Mesenchymal stem cell (in vitro differentiated cells and primary cell): Measurements from ENCODE around the gene STX10.
A peak's percentile ranks its signal among the peaks of the same experiment; 100 is the strongest.

Experiments used
- DNase-seq: peaks from one replicate; pipeline ENCODE4 v3.0.0-alpha.2; 2013
- H2AFZ ChIP-seq: one replicate; pipeline ENCODE4 v1.6.1; 2013; ENCODE audit warnings: low read depth, mild to moderate bottlenecking, control low read depth, inconsistent platforms, low read length, moderate library complexity
- H2AK5ac ChIP-seq: 2 replicates; pipeline ENCODE4 v1.6.1; 2013; ENCODE audit warnings: low read length, moderate library complexity, mild to moderate bottlenecking, inconsistent platforms; ENCODE audit not compliant: severe bottlenecking
- H2BK120ac ChIP-seq: one replicate; pipeline ENCODE4 v1.6.1; 2013; ENCODE audit warnings: low read depth, mild to moderate bottlenecking, inconsistent platforms, low read length, moderate library complexity
- H2BK12ac ChIP-seq, 2 experiments: one replicate each; pipeline ENCODE4 v1.6.1; 2013; ENCODE audit warnings: inconsistent platforms in 2 of 2, low read length in 2 of 2, mild to moderate bottlenecking in 2 of 2, moderate library complexity in 2 of 2, control low read depth in 1 of 2
- H2BK15ac ChIP-seq: one replicate; pipeline ENCODE4 v1.6.1; 2013; ENCODE audit warnings: mild to moderate bottlenecking, low read depth, inconsistent platforms; ENCODE audit not compliant: poor library complexity, severe bottlenecking
- H2BK5ac ChIP-seq: 2 replicates; pipeline ENCODE4 v1.6.1; 2013; ENCODE audit warnings: low read depth, mild to moderate bottlenecking, low read length, control low read depth, inconsistent platforms; ENCODE audit not compliant: poor library complexity, severe bottlenecking
- H3K14ac ChIP-seq, 2 experiments: one replicate each; pipeline ENCODE4 v1.6.1; 2013; ENCODE audit warnings: inconsistent platforms in 2 of 2, low read length in 2 of 2, control low read depth in 1 of 2, mild to moderate bottlenecking in 1 of 2, moderate library complexity in 1 of 2
- H3K18ac ChIP-seq, 2 experiments: one replicate each; pipeline ENCODE4 v1.6.1; 2013; ENCODE audit warnings: inconsistent platforms in 2 of 2, low read length in 2 of 2, control low read depth in 1 of 2, low read depth in 1 of 2, mild to moderate bottlenecking in 1 of 2
- H3K23ac ChIP-seq, 2 experiments: one replicate each; pipeline ENCODE4 v1.6.1; 2013; ENCODE audit warnings: inconsistent platforms in 2 of 2, low read length in 2 of 2, mild to moderate bottlenecking in 2 of 2, moderate library complexity in 2 of 2, control low read depth in 1 of 2
- H3K27ac ChIP-seq: 2 replicates; pipeline ENCODE4 v1.5.1; 2013; ENCODE audit warnings: mild to moderate bottlenecking, moderate library complexity, low read length, control low read depth, inconsistent platforms; ENCODE audit not compliant: poor library complexity, severe bottlenecking
- H3K27me3 ChIP-seq, 2 experiments: 2 replicates each; pipeline versions ENCODE4 v1.6.1 to v1.7.0; 2013; ENCODE audit warnings: low read length in 2 of 2, mild to moderate bottlenecking in 2 of 2, moderate library complexity in 2 of 2, control low read depth in 1 of 2, inconsistent platforms in 1 of 2; ENCODE audit not compliant: control insufficient read depth in 1 of 2, insufficient read depth in 1 of 2
- H3K36me3 ChIP-seq, 2 experiments: 2 replicates each; pipeline versions ENCODE4 v1.6.1 to v1.7.0; 2013; ENCODE audit warnings: low read length in 2 of 2, control low read depth in 1 of 2, inconsistent platforms in 1 of 2, low read depth in 1 of 2, mild to moderate bottlenecking in 1 of 2; ENCODE audit not compliant: insufficient read depth in 2 of 2, control insufficient read depth in 1 of 2
- H3K4ac ChIP-seq, 2 experiments: one replicate each; pipeline ENCODE4 v1.6.1; 2013; ENCODE audit warnings: inconsistent platforms in 2 of 2, low read length in 2 of 2, mild to moderate bottlenecking in 2 of 2, moderate library complexity in 2 of 2, control low read depth in 1 of 2, low read depth in 1 of 2
- H3K4me1 ChIP-seq: 2 replicates; pipeline ENCODE4 v1.6.1; 2013; ENCODE audit warnings: low read depth, low read length, control low read depth; ENCODE audit not compliant: control insufficient read depth, insufficient read depth
- H3K4me2 ChIP-seq: 2 replicates; pipeline ENCODE4 v1.6.1; 2013; ENCODE audit warnings: low read length, mild to moderate bottlenecking, inconsistent platforms; ENCODE audit not compliant: poor library complexity, severe bottlenecking
- H3K4me3 ChIP-seq, 2 experiments: 2 replicates each; pipeline versions ENCODE4 v1.5.1 to v1.7.0; 2013; ENCODE audit warnings: low read length in 2 of 2, mild to moderate bottlenecking in 2 of 2, control low read depth in 1 of 2, low read depth in 1 of 2; ENCODE audit not compliant: insufficient read depth in 1 of 2
- H3K79me1 ChIP-seq: replicated peaks from 2 replicates; pipeline ENCODE4 v1.6.1; 2013; ENCODE audit warnings: mild to moderate bottlenecking, control low read depth, low read length, inconsistent platforms; ENCODE audit not compliant: poor library complexity, severe bottlenecking
- H3K9ac ChIP-seq: 2 replicates; pipeline ENCODE4 v1.7.0; 2013; ENCODE audit warnings: mild to moderate bottlenecking, low read length, moderate library complexity
- H3K9me3 ChIP-seq: 2 replicates; pipeline ENCODE4 v1.7.0; 2013; ENCODE audit warnings: mild to moderate bottlenecking, low read length; ENCODE audit not compliant: control insufficient read depth
- H4K8ac ChIP-seq: one replicate; pipeline ENCODE4 v1.6.1; 2013; ENCODE audit warnings: inconsistent platforms, mild to moderate bottlenecking, low read length, moderate library complexity
- H4K91ac ChIP-seq: one replicate; pipeline ENCODE4 v1.6.1; 2013; ENCODE audit warnings: mild to moderate bottlenecking, low read length, inconsistent platforms
- WGBS: methylation state at CpG from one replicate; pipeline ENCODE4 v1.1.7; 2013; ENCODE audit warnings: mixed read lengths; 5-methylcytosine and 5-hydroxymethylcytosine counted together

Gene STX10

GRCh38 chr19:13133241-13133870, 16.8 kb downstream of the STX10 start:
- Histone ChIP-seq H3K79me1 (peaks cover 38% of the 10 kb centered on the region), H4K91ac (no peak overlapping the region), H3K36me3 (peaks cover 45 to 68% of the 10 kb centered on the region in 2 experiments), H2AFZ (no peak overlapping the region), H2BK120ac (no peak overlapping the region), H2AK5ac (no peak overlapping the region), H3K23ac (no peak overlapping the region), H3K9me3 (no peaks in the 10 kb centered on the region), H3K4me3 (no peak overlapping the region), H4K8ac (no peak overlapping the region), H3K4ac (no peak overlapping the region), H3K14ac (no peak overlapping the region), H3K4me1 (peaks cover 13% of the 10 kb centered on the region), H3K4me2 (no peak overlapping the region), H3K27ac (no peak overlapping the region), H2BK12ac (no peak overlapping the region), H3K9ac (peak overlapping the region; percentile 49), H2BK15ac (no peak overlapping the region), H3K27me3 (no peaks in the 10 kb centered on the region), H2BK5ac (no peak overlapping the region), H3K18ac (no peak overlapping the region)
- no peak for DNase-seq
- WGBS, result 91% methylated on average over 12 of the region's 12 CpGs

DNA sequence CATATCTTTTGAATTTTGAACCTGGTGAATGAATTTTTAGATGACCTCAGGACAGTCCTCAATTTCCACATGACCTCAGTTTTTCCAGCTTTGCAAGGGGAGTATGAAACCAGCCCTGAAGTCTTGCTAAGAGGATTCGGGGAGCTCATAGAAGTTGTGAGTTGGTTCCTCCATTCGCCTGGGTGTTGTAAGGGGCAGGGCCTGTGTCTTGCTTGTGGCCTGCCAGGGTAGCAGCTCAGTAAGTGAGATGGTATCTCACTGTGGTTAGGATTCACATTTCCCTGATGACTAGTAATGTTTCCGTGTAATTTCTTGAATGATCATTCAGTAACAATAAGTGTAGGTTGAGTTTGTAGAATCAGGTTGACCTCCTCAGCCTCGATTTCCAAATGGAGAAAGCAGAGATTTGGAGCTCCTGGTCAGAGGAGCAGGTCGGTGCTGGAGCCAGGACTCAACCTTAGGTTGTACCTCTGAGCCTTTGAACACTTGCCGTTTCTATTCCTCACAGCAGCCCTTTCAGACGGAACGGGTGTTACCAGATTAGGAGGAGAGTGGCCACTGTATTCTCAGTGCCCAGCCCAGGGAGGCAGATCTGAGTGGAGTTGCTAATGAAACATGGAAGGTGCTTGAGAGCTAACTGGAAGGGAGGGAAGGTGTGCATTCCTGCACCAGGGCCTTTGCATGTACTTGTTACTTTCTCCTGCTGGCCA, 17.5 kb downstream of the STX10 start:
- no peaks in the 10 kb centered on the region for H3K9me3 ChIP-seq
- H2AK5ac ChIP-seq, result no peak overlapping the region
- H3K36me3 ChIP-seq, result peaks cover 39 to 60% of the 10 kb centered on the region in 2 experiments
- no peak overlapping the region for H3K4ac ChIP-seq
- H3K14ac ChIP-seq, result no peak overlapping the region
- H3K4me2 ChIP-seq, result no peak overlapping the region
- peaks cover 16% of the 10 kb centered on the region for H3K4me1 ChIP-seq
- H3K27me3 ChIP-seq, result no peaks in the 10 kb centered on the region
- no peak overlapping the region for H3K23ac ChIP-seq
- no peak overlapping the region for H2BK5ac ChIP-seq
- H3K18ac ChIP-seq, result no peak overlapping the region
- WGBS, result 92% methylated on average over 8 of the region's 8 CpGs
- peak; percentile 52 for DNase-seq
- H2BK15ac ChIP-seq, result no peak overlapping the region
- no peak overlapping the region for H2BK120ac ChIP-seq
- H2BK12ac ChIP-seq, result no peak overlapping the region
- peak overlapping the region; percentile 49 for H3K9ac ChIP-seq
- H4K91ac ChIP-seq, result no peak overlapping the region
- no peak overlapping the region for H4K8ac ChIP-seq
- no peak overlapping the region for H2AFZ ChIP-seq
- H3K79me1 ChIP-seq, result peaks cover 36% of the 10 kb centered on the region
- H3K4me3 ChIP-seq, result no peak overlapping the region
- H3K27ac ChIP-seq, result no peak overlapping the region

DNA sequence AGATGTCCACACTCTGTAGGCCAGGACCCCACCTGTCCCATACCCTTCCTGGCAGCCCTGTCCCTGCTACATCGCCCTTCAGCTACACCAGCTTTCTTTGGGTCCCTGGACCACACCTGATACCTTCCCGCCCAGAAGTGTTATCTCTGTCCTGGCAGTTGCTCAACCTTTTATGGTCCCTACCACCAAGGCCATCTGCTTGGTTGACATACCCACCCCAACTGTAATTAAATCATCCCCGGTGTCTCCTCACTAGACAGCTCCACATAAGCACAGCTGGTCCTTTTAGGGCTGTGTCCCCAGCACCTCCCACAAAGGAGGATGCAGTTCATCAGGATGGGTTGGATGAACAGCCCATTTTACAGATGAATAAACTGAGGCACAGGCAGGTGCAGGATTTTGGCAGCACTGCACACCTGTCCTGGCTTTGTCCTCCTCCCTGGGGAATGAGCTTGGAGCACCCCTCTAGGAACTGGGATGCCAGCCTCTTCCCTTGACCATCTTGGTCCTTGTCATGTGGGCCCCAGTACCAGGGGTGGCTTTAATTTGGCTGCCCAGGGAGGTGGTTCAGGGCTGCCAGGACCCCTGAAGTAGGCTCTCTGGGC, 19.2 kb downstream of the STX10 start:
- peak overlapping the region in 1 of 2 experiments; percentile 11 for H2BK12ac ChIP-seq
- H3K4ac ChIP-seq, result no peak overlapping the region
- DNase-seq, result no peak
- H3K27ac ChIP-seq, result no peak overlapping the region
- no peak overlapping the region for H2BK120ac ChIP-seq
- H3K4me2 ChIP-seq, result no peak overlapping the region
- no peak overlapping the region for H3K14ac ChIP-seq
- no peak overlapping the region for H2BK15ac ChIP-seq
- no peak overlapping the region for H4K91ac ChIP-seq
- no peaks in the 10 kb centered on the region for H3K27me3 ChIP-seq
- no peaks in the 10 kb centered on the region for H3K9me3 ChIP-seq
- H2AK5ac ChIP-seq, result peak overlapping the region; percentile 13
- H2BK5ac ChIP-seq, result no peak overlapping the region
- peaks cover 16% of the 10 kb centered on the region for H3K4me1 ChIP-seq
- H4K8ac ChIP-seq, result no peak overlapping the region
- no peak overlapping the region for H2AFZ ChIP-seq
- H3K18ac ChIP-seq, result no peak overlapping the region
- H3K9ac ChIP-seq, result peak overlapping the region; percentile 21
- no peak overlapping the region for H3K23ac ChIP-seq
- H3K36me3 ChIP-seq, result peaks cover 28 to 52% of the 10 kb centered on the region in 2 experiments
- no peak overlapping the region for H3K4me3 ChIP-seq
- peaks cover 25% of the 10 kb centered on the region for H3K79me1 ChIP-seq
- 99% methylated on average over 3 of the region's 3 CpGs for WGBS

DNA sequence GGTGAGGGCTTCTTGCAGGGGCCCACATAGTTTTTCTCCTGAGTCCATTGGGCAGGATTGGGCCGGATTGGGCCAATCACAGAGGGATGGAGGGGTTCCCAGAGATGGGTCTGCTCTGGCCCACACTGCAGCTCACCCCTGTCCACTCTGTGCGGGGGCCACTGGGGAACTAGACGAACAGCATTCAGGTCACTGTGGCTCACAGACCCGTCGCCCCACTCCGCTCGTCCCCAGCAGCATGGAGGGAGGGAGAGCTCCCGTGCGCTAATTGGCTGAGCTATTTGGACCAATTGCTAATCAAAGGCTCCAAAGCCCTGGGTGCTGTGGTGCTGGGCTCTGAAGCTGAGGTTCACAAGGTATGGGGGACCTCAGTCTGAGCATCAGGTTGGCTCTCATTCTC, 20.8 kb downstream of the STX10 start:
- Histone ChIP-seq H3K4me1 (peaks cover 14% of the 10 kb centered on the region), H3K27me3 (no peaks in the 10 kb centered on the region), H3K4ac (no peak overlapping the region), H3K14ac (no peak overlapping the region), H4K91ac (no peak overlapping the region), H3K27ac (no peak overlapping the region), H3K79me1 (peaks cover 12% of the 10 kb centered on the region), H3K4me3 (no peak overlapping the region), H2BK15ac (no peak overlapping the region), H2AK5ac (no peak overlapping the region), H3K9ac (no peak overlapping the region), H4K8ac (no peak overlapping the region), H2AFZ (no peak overlapping the region), H2BK12ac (no peak overlapping the region), H3K18ac (no peak overlapping the region), H3K4me2 (no peak overlapping the region), H3K36me3 (peaks cover 13 to 44% of the 10 kb centered on the region in 2 experiments), H3K9me3 (no peaks in the 10 kb centered on the region), H2BK120ac (no peak overlapping the region), H3K23ac (no peak overlapping the region), H2BK5ac (no peak overlapping the region)
- no peak for DNase-seq
- WGBS, result 97% methylated on average over 9 of the region's 9 CpGs
